HG03060 (cell line): Measurements from ENCODE around the gene GYPA.
"Not testable (repeated sequence)": the region's sequence is repeated elsewhere in the genome, so short reads cannot be mapped to it uniquely, and the experiment has no call there.

Source experiments
- ATAC-seq: cut with Tn5 transposase; IDR thresholded peaks from one replicate; pipeline ENCODE4 v1.9.1; 2021; ENCODE audit warnings: low read depth, moderate number of reproducible peaks; ENCODE audit not compliant: unreplicated experiment

The GYPA gene

DNA sequence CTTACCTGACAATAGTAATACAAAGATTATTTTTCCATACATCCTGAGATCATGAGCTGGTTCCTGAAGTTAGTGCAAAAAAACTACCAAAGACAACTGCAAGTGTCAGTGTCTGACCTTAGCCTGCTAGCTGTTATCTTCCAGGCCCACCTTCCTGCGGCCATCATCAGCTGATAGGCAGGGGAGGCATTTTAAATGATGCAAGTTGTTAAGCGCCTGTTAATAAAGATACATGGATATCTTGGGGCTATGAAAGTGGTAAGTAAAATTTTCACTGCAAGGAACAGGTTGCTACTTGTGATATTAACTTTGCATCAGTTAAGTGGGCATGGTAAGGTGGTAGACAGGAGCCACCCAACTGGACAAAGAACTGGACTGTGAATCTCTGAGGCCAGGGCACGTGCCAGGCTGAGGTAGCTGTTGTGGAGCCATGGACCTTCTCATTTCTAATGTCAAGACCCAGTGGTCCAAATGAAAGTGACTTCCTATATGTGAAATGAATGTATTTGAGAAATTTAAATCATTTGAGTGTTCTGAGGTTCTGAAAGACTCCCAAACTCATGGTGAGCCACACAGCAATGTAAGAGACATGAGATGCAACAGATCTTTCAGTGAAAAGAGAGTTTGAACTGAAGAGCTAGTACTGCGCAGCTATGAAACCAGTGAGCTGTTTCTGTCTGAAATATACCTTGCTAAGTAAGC is at the start of gene GYPA:
Gene GYPA, minus strand, starts transcription at position 125 of the 702 bp plus-strand sequence. Its CDS starts 83 bp downstream, at position 42.
- not testable (repeated sequence) for ATAC-seq

DNA sequence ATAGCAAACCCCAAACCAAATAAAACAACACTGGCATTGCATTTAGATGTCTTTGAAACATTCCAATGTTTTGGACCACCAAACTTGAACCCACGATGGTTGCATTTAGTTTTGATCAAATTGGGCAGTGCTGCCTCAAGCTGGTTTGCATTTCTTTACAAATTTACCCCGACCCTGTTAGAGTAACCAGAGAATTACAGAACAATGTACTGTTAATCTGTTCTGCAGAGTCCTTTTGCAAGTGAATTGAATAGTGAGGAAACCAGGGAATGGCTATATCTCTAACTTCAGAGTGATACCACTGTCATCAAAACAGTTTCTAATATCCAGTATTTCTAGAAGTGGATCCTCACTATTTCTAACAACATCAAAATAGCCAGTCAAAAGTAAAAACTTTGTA is 49.5 kb upstream of the GYPA start:
- no peak for ATAC-seq

DNA sequence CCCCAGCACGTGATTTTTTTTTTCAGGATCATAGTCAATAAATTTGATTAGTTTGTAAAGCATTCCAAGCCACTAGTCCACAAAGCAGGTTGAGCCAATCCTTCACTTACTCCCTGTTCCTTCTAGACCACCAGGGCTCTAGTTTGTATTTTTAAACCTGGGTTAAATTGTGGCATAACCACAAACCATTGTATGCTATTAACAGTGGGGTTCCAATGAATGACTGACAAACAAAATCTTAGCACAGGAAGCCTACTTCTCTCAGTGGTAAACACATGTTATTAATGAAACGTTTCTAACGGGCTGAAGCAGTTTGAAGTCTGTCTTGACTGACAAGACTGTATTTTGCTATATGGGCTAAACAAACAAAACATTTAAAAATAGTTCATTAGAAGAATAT is 48.6 kb upstream of the GYPA start:
- no peak for ATAC-seq

DNA sequence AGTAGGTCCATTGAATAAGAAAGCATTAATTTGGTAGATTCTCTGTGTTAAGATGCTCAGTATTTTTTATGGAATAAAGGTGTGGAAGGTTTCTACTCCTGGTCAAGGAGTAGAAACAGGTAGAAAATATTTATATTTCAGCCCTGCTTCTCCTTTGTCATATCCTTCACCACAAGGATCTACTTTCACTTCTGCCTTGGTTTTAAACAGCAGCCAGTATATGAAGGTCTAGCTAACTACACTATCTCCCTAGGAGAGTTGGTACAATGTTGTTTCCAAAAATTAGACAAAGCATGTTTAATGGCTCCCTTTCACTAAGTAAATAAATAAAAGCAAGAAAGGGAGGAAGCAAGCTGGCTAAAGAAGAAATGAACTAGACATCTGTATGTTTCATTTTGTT is 44.6 kb upstream of the GYPA start:
- ATAC-seq, result no peak

DNA sequence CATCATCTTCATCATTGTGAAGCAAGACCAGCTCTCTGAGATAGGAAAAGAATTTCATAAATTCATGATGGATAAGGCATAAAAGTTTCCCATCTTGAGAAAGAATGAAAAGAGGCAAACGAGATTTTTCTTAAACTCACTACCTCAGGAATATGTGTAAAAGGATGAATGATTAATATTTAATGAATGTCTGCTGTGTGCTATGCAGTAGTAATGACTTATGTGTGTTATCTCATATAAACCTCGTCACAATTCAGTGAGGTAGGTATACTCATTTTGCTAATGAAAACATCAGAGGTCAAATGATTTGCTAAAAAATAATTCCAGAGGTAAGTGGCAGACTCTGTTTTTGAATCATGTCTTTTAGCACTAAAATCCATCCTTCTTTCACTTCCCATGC is 42.6 kb upstream of the GYPA start:
- no peak for ATAC-seq

DNA sequence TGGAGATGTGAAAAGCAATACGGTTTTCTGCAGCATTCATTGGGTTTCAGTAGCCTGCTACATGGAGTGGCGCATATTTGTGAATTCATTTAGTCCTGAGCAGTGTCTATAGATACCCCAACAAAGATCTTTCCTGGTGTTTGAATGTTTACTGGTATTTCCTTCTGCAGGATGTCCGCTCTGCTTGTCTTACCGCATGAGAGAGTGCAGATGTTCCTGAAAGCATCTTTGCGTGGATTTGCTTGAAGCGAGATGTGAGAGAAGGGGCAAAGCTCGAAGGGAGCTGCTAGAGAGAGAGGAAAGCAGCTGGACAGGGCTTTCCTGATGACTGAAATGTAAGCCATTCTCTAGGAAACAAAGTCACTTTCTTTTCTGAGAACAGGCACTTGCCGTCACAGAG is 40.9 kb upstream of the GYPA start:
- ATAC-seq, result no peak

DNA sequence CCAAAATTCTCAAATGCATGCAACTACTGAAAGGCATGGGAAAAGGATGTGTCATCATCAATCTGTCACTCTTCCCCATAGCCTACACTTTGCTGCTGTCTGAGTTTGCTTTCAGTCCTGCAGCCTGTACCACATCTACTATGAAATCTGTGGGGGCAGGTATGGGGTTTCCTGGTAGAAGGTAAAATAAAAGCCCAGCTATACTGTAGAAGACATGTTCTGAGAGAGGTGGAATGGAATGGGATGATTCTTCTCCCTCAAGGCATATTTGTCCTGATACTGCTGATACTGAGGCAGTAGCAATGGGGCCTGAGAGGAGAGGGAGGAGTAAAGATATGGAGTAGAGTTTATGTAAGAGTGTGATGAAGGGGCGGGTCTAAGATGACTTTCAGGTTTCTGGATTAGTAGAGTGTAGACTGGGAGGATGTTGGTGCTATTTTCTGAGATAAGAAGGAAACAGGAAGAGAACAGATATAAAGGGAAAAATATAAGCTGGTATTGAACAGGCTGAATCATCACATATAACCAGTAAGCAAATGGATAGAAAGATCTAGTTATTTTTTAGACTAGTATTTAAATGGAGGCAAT is 38.7 kb upstream of the GYPA start:
- no peak for ATAC-seq

DNA sequence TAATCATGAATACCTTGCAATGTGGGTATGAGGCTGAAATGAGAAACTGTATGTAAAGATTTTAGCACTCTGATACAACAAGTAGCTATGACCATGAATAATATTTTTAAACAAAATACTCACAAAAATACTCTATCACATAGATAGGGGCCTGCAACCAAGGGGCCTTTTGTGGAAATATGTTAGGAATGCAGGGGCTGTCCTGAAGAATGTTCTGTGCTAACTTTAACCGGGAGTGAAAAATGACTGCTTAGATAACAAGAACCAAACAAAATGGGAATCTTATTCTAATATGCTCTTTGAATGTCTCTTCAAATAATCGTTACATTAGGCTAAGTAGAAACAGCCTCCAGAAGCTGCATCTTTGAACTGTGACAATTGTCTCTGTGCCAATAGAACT is 37.9 kb upstream of the GYPA start:
- ATAC-seq, result no peak

DNA sequence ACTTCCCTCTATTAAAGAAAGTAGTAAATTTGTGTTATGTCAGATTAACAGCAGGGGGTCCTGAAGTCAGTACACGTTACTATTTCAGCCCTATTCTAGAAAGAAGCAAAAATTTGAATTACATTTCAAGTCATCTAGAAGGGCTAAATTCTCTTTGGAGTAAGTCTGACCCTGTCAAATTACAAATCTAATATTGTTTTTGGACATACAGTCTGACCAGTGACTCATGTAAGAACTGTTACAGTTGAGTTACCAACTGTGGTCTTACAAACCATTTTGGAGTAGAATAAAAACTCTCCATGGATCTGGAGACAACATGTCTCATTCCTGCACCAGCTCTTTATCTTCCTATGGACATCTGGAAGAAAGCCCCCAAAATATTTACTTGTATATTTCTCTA is 36.0 kb upstream of the GYPA start:
- ATAC-seq, result no peak

DNA sequence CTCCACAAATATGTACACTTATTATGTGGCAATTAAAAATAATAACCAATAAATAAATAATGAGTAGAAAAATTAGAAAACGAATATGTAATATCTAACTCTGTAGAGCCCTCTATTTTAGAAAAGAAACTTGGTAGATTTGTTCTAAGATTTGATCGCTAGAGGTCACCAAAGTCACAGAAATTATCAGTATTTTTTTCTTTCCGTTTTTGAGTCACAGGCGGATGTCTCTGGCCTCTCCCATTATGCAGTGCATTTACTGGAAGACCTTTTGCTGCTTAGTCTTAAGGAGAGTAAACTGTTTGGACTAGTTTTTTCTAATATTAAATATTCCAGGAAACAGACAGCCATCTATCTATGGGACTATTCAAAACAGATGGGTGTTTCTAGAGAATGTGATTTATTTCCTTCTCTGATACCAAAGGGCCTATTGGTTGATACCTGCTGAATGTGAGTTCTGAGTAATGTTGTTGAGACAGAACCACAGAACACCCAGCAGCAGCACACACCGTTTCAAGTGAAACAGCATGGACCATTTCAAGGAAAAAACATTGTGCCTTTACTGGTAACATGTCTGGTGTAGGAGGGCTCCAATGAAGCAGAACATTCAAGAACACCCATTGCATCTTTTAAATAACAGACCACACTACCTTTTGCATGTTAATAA is 34.0 kb upstream of the GYPA start:
- ATAC-seq, result peak; percentile 74

DNA sequence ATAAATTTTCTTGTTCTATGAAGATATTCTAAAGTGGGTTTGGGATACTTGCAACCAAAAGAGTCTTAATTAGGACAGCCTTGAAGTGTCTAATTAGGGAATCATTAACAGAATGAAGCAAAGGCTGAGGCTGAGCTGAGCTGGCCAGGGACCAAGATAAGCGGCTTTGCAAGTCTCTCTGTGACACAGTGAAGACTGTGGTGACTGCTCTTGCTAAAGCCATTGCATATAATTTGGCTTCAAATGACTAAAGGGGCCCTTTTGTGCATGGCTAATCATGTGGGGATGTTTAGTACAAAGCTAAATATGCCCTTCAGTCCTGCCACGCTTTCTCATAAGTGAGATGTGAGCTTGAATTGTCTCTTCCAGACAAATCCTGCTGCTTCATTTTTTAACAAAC is 31.2 kb upstream of the GYPA start:
- ATAC-seq, result no peak

DNA sequence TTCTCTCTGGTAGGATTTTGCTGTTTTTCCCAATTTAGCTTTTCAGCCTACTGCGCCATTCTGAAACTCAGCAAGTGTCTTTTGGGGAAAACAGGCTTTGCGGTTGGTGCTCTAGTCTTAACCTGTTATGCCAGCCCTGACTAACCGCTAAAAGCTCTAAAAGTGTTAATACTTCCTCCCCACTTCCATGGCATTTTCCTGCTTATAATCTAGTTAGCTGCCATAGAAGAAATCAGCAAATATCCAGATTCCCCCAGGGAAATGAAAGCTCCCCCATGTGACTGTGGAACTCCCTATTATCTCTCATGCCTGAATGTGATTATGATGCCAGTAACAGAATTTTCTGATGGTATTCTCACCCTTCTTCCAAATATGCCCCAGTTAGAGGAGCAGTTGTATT is 28.7 kb upstream of the GYPA start:
- ATAC-seq, result no peak

DNA sequence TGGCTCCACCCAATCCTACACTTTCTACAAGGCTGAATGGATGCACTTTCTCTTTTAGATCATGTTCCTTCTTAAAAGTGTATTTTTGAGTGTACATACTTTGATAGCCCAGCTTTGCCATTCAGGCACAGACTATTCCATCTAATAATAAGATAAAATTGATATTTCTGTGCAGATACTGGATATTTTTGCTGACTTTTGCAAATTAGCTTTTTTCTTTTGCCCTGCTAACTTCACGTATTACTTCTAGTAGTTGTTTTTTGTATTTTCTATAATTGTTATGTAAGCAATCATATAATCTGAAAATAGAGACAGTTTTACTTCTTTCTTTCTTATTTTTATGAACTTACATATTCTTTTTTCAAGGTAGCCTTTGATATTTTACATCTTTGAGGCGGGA is 13.5 kb upstream of the GYPA start:
- ATAC-seq, result no peak

DNA sequence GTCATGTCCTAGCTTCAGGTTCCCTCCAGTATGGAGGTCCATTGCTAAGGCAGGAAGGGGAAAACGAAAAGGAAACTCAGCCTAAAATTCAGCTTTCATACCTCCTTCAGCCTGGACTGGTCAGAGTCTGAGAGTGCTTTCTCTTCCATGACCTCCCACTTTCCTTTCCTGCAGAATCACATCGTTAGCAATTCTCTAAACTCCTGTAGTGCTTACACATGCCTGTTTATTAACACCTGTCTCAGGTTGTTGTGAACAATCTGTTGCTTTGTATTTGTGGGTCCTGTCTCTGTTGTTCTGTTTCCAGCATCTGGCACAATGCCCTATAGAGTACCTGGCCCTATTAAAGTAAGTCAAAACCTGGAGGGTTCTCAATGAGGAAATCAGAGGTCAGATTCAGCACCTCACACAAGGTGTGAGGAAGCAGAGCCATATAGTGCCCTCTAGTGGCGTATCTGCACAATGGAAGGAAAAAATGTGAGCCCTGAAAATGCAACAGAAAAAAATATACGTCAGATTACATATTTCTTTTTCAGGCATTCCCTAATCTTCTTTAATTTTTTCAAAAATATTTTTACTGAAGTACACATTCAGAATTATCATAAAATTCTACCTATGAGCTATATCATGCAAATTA is 2.3 kb upstream of the GYPA start:
- ATAC-seq, result not testable (repeated sequence)

DNA sequence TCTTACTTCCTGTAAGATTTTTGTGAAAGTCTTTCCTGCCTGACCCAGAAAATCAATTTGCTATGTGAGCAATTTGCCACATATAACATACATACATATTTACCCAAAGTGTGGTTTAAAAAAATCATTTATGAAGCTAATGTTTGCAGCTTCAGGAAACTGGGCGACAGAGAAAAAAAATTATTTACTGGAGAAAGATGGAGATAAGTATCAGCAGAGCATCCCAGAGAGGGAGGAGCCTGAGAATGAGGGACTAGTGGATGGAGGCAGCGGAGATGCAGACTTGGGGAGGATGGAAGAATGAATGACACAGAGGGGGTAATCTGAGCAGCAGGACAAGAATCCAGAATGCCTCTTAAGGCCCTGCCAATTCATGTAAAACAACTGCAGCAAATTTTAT is 975 bp upstream of the GYPA start:
- ATAC-seq, result no peak

DNA sequence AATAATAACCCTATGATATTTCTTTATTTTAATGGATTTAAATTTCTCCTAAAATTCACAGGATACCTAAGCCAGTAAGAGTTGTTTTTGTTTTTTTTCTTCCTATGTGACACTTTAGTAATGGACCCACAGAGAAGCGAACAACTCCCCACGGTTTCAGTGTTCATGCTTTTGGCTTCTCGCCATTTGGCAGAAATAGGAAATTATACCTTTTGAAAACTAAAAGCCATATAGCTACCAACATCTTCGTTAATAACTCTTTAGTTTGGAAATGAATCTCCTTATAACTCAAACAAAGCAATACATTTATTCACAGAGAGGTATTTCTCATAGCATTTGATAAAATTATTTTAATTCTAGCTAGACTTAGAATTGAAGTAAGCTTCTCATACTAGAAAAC is 527 bp downstream of the GYPA start:
- not testable (repeated sequence) for ATAC-seq

DNA sequence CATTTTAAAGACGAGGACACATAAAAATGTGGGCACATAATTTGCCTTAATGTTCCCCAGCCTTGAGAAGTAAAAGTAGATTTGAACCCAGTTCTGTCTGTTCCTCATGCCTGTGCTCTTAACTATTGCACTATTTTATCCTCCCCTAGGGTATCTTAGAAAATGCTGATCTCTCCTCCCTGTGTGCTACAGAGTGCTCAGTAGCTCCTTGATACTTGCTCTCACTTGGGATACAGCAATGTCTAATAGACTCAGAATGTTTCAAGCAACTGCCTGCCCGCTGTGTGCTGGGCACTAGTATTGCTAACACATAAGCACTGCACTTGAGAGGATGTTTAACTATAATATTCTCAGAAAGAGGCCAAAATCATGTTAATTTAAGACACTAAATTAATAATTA is 971 bp downstream of the GYPA start:
- ATAC-seq, result not testable (repeated sequence)

DNA sequence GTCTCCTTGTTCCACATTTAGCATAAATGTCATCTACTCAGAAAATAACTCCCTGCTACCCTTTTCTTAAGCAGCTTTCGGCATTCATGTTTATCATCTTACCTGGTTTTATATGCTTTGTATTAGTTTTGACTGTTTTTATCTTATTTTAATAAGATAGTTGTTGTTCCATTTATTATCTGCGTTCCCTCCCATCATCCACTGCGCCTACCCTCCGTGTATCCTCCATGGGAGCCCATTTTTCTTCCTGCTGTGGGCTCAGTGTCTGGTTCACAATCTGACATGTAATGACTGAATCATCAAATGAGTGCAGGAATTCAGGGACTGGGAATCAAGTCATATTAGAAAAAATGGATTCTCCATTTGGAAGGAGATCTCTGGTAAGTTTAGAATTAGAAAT is 2.3 kb downstream of the GYPA start:
- ATAC-seq, result not testable (repeated sequence)

DNA sequence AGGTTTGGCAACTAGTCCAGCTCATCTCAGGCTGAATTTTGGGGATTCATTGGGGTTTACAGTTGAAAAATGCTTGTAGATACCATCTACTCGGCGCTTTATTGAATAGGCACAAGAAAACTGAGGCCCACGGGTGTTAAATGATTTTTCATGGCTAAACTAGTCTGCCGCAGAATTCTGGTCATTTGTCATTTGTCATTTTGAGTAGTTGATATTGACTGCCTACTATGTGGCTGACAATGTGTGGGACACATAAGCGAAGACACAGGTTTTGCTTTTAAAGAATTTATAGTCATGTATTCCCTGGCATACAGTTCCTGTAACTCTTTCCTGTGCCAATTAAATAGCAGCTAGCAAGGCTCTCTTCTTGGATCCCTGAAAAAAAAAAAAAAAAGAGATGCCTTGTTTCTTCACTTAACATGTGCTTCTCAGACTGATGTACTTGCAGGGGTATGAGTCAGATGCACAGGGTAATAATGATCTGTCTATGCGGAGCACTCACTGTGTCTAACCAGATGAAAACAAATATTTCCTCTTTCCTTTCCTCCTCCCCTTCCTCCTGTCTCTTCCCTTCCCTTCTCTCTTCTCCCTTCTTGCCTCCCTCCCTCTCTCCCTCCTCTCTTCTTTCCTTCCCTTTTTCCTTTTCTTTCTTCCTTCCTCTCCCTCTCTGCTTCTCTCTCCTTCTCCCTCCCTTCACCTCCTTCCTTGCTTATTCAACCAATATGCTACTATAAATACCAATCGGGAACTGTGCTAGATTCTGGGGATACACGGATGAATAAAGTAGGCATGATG is 3.2 kb downstream of the GYPA start:
- ATAC-seq, result not testable (repeated sequence)

DNA sequence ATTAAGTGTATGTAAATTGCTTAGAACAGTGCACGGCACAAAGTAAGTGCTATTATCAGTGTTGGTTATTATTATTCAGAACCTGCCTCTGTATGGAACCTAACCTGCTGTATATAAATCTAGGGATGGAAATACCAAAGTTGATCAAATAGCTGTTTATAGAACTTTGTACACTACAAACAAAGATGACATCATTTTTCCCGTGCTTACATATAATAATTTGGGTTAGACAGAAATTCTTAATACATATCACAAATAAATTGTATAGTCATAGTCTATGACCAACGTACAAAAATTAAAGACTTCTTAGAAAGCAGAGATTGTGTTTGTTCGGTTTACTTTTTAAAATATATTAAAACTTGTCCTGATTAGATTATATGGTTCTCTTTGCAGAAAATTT is 4.3 kb downstream of the GYPA start:
- not testable (repeated sequence) for ATAC-seq

DNA sequence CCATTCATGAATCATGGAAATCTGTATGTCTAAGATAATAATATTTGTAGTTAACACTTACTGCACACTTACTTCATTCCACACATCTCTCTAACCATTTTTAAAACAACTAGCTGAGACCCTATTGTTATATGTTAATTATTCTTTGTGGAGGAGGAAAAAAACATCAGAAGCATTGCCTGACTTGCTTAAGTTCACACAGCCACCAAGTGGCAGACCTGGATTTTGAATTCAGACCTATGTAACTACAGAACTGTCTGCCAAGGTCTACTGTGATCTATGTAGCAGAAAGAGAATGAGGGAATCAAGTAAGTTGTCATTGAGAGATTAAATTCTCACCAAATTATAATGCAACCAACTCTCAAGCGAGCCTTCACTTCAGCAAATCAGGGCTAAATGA is 10.4 kb downstream of the GYPA start:
- not testable (repeated sequence) for ATAC-seq
